K562 (cell line): ENCODE measurements around the gene GZMM. TPM values are rescaled to one million over a fixed set of nuclear protein-coding genes. Genes with fewer than 3 reads are reported as not detected.

Source experiments
- CHD1 ChIP-seq: fragments of 200-600 bp; sonication (generic); IDR thresholded peaks from one replicate; pipeline ENCODE4 v1.6.1; 2012; ENCODE audit warnings: mild to moderate bottlenecking, moderate library complexity, low read length, inconsistent platforms
- EGR1 ChIP-seq: fragments of 450-650 bp; conservative IDR thresholded peaks from 2 replicates; pipeline ENCODE4 v1.6.1; 2017; ENCODE audit warnings: mild to moderate bottlenecking
- ERF ChIP-seq: fragments of 450-650 bp; formaldehyde crosslinking; IDR thresholded peaks from 2 replicates; pipeline ENCODE4 v1.4.0; 2020; ENCODE audit warnings: mild to moderate bottlenecking, mixed read lengths
- ETS1 ChIP-seq: conservative IDR thresholded peaks from 2 replicates; pipeline ENCODE4 v1.6.1; 2011; ENCODE audit warnings: low read depth, mild to moderate bottlenecking, low read length; ENCODE audit not compliant: control insufficient read depth
- HDAC1 ChIP-seq, 2 experiments: fragments of 450-650 bp; IDR thresholded peaks; 2 replicates each; pipeline ENCODE4 v1.6.1; 2016 to 2017; ENCODE audit warnings: inconsistent platforms in 1 of 2, mild to moderate bottlenecking in 1 of 2, moderate library complexity in 1 of 2
- HMGN3 ChIP-seq: IDR thresholded peaks from 2 replicates; pipeline ENCODE4 v1.6.1; 2011; ENCODE audit warnings: borderline replicate concordance, low read depth, mild to moderate bottlenecking, mixed read lengths, low read length; ENCODE audit not compliant: insufficient read length; ENCODE audit errors: extremely low read depth
- MLLT1 ChIP-seq, 2 experiments: fragments of 450-650 bp; IDR thresholded peaks; 2 replicates each; pipeline ENCODE4 v1.6.1; 2016
- MTA3 ChIP-seq: fragments of 450-650 bp; formaldehyde crosslinking; IDR thresholded peaks from 2 replicates; pipeline ENCODE4 v1.6.1; 2017; ENCODE audit warnings: mild to moderate bottlenecking, borderline replicate concordance
- POLR2G ChIP-seq: fragments of 200-400 bp; formaldehyde crosslinking; IDR thresholded peaks from 2 replicates; pipeline ENCODE4 v1.6.1; 2017; ENCODE audit warnings: low read depth, mild to moderate bottlenecking, antibody characterized with exemption, low read length, moderate library complexity
- RB1 ChIP-seq: fragments of 450-650 bp; IDR thresholded peaks from 2 replicates; pipeline ENCODE4 v1.6.1; 2017; ENCODE audit warnings: low read depth, mild to moderate bottlenecking
- RBFOX2 ChIP-seq: fragments of 200-400 bp; formaldehyde crosslinking; IDR thresholded peaks from 2 replicates; pipeline ENCODE4 v1.6.1; 2017; ENCODE audit warnings: low read depth, mild to moderate bottlenecking, low read length, moderate library complexity
- RBM17 ChIP-seq: fragments of 200-400 bp; formaldehyde crosslinking; IDR thresholded peaks from 2 replicates; pipeline ENCODE4 v1.6.1; 2017; ENCODE audit warnings: low read depth, mild to moderate bottlenecking, low read length, borderline replicate concordance
- SAP30 ChIP-seq: fragments of 200-600 bp; sonication (generic); IDR thresholded peaks from 2 replicates; pipeline ENCODE4 v1.6.1; 2012; ENCODE audit warnings: borderline replicate concordance, low read depth, mild to moderate bottlenecking, moderate library complexity, low read length, control low read depth, inconsistent platforms; ENCODE audit not compliant: insufficient read depth, poor library complexity, severe bottlenecking
- ZNF507 ChIP-seq: conservative IDR thresholded peaks from 2 replicates; pipeline ENCODE4 v1.6.1; 2017; ENCODE audit warnings: missing genetic modification characterization, missing compliant biosample characterization
- polyA plus RNA-seq, 8 experiments: library from polyadenylated mRNA; depleted of rRNA in 4 of 8; stranded (reverse) in 5 of 8; unstranded in 3 of 8; fragments of >200 nt; fragmentation: Nextera tagmentation in 2 of 8; fragmentation: Illumina TruSeq in 1 of 8; extraction: Ambion mirVana in 2 of 8; extraction: Trizol in 1 of 8; gene quantifications; 2 replicates each; pipeline versions ENCODE4 v1.2.1 to v1.2.3, GENCODE V29; 2011 to 2014; ENCODE audit warnings: inconsistent platforms in 1 of 8, missing spikeins in 1 of 8
- total RNA-seq, 7 experiments: library from RNA; depleted of rRNA in 6 of 7; stranded (reverse); fragments of >200 nt in 6 of 7; fragmentation: Illumina TruSeq in 2 of 7; extraction: Trizol in 2 of 7; gene quantifications; 2 replicates each; pipeline versions ENCODE4 v1.2.1 to v1.2.3, GENCODE V29; 2011 to 2021; ENCODE audit warnings: low replicate concordance in 1 of 7
- TF ChIP-seq, protein P1 (sequence below): IDR thresholded peaks from 3 replicates; pipeline ENCODE4 v1.6.1; 2011; ENCODE audit warnings: borderline replicate concordance, mild to moderate bottlenecking; ENCODE audit not compliant: insufficient read length, insufficient read depth
- TF ChIP-seq, protein P2 (sequence below): sonication (generic); formaldehyde crosslinking; IDR thresholded peaks from 2 replicates; pipeline ENCODE4 v1.8.0; 2022; ENCODE audit warnings: mild to moderate bottlenecking, missing genetic modification reagents

The GZMM gene
- total and polyA plus RNA-seq, 9 of the 15 experiments (the other 6 are each of a cell fraction or from before 2014, with no cell fraction given): 0.08 to 2.6 (median 0.70) TPM; not detected in 2

DNA sequence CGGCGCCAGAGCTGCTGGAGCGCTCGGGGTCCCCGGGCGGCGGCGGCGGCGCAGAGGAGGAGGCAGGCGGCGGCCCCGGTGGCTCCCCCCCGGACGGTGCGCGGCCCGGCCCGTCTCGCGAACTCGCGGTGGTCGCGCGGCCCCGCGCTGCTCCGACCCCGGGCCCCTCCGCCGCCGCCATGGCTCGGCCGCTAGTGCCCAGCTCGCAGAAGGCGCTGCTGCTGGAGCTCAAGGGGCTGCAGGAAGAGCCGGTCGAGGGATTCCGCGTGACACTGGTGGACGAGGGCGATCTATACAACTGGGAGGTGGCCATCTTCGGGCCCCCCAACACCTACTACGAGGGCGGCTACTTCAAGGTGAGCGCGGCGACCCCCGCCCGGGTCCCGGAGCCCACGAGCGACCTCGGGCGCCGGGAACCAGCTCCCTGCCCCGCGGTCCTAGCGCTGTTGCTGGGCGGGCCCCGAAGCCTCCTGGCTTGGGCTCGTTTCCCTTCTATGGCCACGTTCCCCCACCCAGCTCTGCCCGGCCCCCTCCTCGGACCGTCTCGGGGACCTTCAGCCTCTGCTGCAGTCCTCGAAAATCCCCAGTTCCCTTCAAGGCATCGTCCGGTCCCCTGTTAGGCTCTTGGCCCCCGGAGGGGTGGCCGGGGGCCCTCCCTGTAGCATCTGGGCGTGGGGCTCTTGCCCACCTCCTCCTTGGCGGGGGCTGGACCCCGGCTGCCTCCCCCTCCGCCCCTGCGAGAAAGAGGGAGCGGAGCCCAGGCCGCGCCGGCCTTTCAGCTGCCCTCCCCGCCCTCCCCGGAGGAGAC is 11.9 kb upstream of the GZMM start, which contains the start of gene CDC34 (continued):
- no peak for TF ChIP-seq HMGN3
- TF ChIP-seq SAP30: peak; percentile 44
- TF ChIP-seq RBM17: no peak
- peak; percentile 45 for TF ChIP-seq RB1
- TF ChIP-seq ETS1: 0 out of 2 replicates have a peak, but pooled peaks have one; percentile 4
- 0 out of 4 replicates have a peak, but pooled peaks of 1 of the 2 experiments have one; percentile 3 for TF ChIP-seq MLLT1 (IDR thresholded peaks at IDR 0.05)
- no peak for TF ChIP-seq ZNF507 (tag)
- 0 out of 2 replicates have a peak, but pooled peaks have one; percentile 45 for TF ChIP-seq ERF (CRISPR knock-in tag)
- peak; percentile 84 for TF ChIP-seq POLR2G
- TF ChIP-seq, protein P1, sequence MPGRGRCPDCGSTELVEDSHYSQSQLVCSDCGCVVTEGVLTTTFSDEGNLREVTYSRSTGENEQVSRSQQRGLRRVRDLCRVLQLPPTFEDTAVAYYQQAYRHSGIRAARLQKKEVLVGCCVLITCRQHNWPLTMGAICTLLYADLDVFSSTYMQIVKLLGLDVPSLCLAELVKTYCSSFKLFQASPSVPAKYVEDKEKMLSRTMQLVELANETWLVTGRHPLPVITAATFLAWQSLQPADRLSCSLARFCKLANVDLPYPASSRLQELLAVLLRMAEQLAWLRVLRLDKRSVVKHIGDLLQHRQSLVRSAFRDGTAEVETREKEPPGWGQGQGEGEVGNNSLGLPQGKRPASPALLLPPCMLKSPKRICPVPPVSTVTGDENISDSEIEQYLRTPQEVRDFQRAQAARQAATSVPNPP: no peak
- TF ChIP-seq, protein P2, sequence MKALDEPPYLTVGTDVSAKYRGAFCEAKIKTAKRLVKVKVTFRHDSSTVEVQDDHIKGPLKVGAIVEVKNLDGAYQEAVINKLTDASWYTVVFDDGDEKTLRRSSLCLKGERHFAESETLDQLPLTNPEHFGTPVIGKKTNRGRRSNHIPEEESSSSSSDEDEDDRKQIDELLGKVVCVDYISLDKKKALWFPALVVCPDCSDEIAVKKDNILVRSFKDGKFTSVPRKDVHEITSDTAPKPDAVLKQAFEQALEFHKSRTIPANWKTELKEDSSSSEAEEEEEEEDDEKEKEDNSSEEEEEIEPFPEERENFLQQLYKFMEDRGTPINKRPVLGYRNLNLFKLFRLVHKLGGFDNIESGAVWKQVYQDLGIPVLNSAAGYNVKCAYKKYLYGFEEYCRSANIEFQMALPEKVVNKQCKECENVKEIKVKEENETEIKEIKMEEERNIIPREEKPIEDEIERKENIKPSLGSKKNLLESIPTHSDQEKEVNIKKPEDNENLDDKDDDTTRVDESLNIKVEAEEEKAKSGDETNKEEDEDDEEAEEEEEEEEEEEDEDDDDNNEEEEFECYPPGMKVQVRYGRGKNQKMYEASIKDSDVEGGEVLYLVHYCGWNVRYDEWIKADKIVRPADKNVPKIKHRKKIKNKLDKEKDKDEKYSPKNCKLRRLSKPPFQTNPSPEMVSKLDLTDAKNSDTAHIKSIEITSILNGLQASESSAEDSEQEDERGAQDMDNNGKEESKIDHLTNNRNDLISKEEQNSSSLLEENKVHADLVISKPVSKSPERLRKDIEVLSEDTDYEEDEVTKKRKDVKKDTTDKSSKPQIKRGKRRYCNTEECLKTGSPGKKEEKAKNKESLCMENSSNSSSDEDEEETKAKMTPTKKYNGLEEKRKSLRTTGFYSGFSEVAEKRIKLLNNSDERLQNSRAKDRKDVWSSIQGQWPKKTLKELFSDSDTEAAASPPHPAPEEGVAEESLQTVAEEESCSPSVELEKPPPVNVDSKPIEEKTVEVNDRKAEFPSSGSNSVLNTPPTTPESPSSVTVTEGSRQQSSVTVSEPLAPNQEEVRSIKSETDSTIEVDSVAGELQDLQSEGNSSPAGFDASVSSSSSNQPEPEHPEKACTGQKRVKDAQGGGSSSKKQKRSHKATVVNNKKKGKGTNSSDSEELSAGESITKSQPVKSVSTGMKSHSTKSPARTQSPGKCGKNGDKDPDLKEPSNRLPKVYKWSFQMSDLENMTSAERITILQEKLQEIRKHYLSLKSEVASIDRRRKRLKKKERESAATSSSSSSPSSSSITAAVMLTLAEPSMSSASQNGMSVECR (CRISPR knock-in tag): 0 out of 2 replicates have a peak, but pooled peaks have one; percentile 1
- TF ChIP-seq CHD1: peak; percentile 95
- TF ChIP-seq EGR1: peak; percentile 27; the same call in 1 of the 2 replicates
- TF ChIP-seq MTA3: no peak
- 0 out of 4 replicates have a peak, but pooled peaks of 1 of the 2 experiments have one; percentile 16 for TF ChIP-seq HDAC1 (IDR thresholded peaks at IDR 0.05)
- TF ChIP-seq RBFOX2: peak; percentile 61
